ENCODE measurements around the gene ZNF714.
A peak's percentile ranks its signal among the peaks of the same experiment; 100 is the strongest.

The ZNF714 gene

DNA sequence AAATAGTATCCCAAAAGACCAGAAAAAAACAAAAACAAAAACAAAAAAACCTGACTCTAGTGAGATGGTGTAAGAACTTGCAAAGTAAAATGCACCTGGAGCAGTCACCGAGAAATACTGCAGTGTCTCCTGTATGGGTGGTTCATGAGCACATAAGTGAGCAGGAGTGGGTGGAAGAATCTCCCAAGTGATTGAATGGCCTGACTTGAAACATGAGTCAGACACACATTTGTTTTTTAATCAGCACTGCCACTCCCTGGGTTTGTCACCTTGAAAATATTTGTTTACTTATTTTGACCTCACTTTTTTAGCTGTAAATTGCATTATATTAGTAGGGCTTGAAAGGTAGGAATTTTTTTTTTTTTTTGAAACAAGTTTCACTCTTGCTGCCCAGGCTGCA is 61.9 kb downstream of the ZNF714 start:
- no peaks in the 10 kb centered on the region for H3K27me3 Mint-ChIP-seq
- peaks cover 65% of the 10 kb centered on the region for H3K36me3 Mint-ChIP-seq
- DNase-seq = no peak
- H3K27ac Mint-ChIP-seq = peak overlapping the region; percentile 49
- H3K4me1 Mint-ChIP-seq = peaks cover 26% of the 10 kb centered on the region
- peaks cover 29% of the 10 kb centered on the region for H3K9me3 Mint-ChIP-seq
- no peak overlapping the region for H3K4me3 Mint-ChIP-seq
- CTCF ChIA-PET = interaction anchor here (0.9 kb wide), 1 partner anchor 59 kb away, joined by 3 read pairs; no protein-coding TSS in a partner anchor

DNA sequence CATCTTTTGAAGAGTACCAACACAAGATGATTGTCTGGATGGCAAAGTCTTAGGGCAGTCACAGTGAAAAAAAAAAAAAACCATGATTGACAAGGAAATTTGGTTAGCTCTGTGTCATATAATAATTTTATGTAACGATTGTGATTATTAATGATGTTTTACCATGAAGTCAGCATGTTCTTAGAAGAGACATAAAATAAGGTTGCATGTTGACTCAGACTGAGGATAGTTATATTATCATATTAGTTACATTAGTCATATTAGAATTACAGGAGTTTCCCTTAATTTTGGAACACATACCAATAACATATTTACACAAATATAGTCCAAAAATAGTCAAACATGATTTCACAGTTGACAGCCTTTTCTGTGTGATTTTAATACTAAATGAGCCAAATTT is 65.5 kb downstream of the ZNF714 start:
- Mint-ChIP-seq H3K27ac (no peak overlapping the region), H3K4me1 (peaks cover 17% of the 10 kb centered on the region), H3K4me3 (no peak overlapping the region), H3K27me3 (no peaks in the 10 kb centered on the region), H3K36me3 (peaks cover 92% of the 10 kb centered on the region), H3K9me3 (peaks cover 37% of the 10 kb centered on the region)
- DNase-seq = no peak
- CTCF ChIA-PET = no interaction called here

DNA sequence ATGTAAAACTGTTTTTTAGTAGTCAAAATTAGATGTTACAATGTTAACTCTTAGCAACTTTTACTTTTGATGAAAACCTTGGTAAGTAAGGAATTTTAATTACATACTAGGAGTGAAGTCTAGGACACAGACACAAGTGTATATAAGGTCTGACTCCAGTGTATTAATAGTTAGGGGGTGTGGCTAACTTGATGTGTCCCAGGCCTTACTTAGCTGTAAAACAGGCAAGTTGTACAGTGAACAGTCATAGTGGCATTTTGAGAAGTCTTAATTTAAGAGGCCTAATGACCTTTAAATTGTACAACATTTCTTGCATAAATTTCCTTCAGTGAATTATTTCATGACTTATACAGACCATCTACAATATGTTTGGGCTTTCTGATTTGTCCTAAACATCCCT is 66.7 kb downstream of the ZNF714 start:
- H3K4me1 Mint-ChIP-seq = peaks cover 6% of the 10 kb centered on the region

DNA sequence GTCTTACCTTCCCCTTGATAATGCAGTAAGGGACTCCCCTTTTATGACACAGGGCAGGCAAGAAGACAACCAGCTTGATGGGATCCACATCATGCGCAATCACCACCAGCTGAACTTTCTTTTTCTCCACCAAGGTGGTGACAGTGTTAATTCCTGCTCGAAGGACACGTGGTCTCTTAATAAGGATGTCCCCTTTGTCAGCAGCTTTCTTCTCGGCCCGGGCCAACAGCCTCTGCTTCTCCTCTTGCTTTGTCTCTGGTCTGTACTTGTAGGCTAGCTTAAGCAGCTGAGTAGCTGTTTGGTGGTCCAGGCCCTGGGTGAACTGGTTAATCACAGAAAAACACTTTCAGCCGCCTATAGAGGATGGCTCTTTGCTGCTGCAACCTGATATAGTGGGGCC is 67.9 kb downstream of the ZNF714 start:
- Mint-ChIP-seq H3K4me1 (no peaks in the 10 kb centered on the region), H3K27me3 (no peaks in the 10 kb centered on the region), H3K4me3 (no peak overlapping the region), H3K36me3 (peaks cover 93% of the 10 kb centered on the region), H3K9me3 (peaks cover 38% of the 10 kb centered on the region), H3K27ac (no peak overlapping the region)
- DNase-seq = no peak
- CTCF ChIA-PET = no interaction called here

More for the DNA sequence above, 66.7 kb downstream of the ZNF714 start:
- Mint-ChIP-seq H3K27me3 (no peaks in the 10 kb centered on the region), H3K9me3 (peaks cover 39% of the 10 kb centered on the region), H3K36me3 (peaks cover 96% of the 10 kb centered on the region), H3K27ac (no peak overlapping the region), H3K4me3 (no peak overlapping the region)
- no peak for DNase-seq
- CTCF ChIA-PET = no interaction called here

DNA sequence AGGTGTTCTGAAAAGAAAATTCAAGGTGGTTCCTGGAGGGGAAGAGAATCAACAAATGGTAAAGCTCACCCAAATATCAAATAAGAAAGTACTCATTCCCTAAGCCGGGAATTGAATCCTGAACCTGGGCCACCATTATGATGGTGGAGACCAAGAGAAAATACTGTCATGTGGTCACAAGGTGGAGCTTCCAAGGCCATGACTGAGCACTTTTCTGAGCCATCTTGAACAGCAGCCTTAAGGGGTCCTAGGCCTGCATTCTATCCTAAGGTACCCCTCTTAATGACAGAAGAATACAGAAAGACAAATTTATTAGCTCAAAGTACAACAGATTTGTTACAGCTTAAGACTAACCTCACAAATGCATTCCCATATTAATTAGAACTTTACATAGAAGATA is 69.5 kb downstream of the ZNF714 start:
- peaks cover 45% of the 10 kb centered on the region for H3K9me3 Mint-ChIP-seq
- no peak overlapping the region for H3K27ac Mint-ChIP-seq
- H3K36me3 Mint-ChIP-seq = peaks cover 90% of the 10 kb centered on the region
- H3K4me1 Mint-ChIP-seq = no peaks in the 10 kb centered on the region
- CTCF ChIA-PET = no interaction called here
- DNase-seq = no peak
- H3K4me3 Mint-ChIP-seq = no peak overlapping the region
- H3K27me3 Mint-ChIP-seq = no peaks in the 10 kb centered on the region

DNA sequence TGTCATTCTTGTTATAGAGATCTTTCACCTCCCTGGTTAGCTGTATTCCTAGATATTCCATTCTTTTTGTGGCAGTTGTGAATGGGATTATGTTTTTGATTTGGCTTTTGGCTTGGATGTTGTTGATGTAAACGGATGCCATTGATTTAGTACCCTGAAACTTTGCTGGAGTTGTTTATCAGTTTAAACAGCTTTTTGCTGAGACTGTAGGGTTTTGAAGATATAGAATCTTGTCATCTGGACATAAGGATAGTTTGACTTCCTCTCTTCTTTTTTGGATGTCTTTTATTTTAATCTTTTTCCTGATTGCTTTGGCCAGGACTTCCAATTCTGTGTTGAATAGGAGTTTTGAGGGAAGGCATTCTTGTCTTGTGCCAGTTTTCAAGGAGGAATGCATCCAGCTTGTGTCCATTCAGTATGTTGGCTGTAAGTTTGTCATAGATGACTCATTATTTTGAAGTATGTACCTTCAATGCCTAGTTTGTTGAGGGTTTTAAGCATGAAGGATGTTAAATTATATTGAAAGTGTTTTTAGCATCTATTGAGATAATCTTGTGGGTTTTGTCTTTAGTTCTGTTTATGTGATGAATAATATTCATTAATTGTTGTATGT is 76.6 kb downstream of the ZNF714 start:
- H3K9me3 Mint-ChIP-seq = peaks cover 35% of the 10 kb centered on the region
- DNase-seq = no peak
- H3K4me3 Mint-ChIP-seq = no peak overlapping the region
- H3K27ac Mint-ChIP-seq = no peak overlapping the region
- CTCF ChIA-PET = no interaction called here
- H3K4me1 Mint-ChIP-seq = peaks cover 2% of the 10 kb centered on the region
- peaks cover 75% of the 10 kb centered on the region for H3K36me3 Mint-ChIP-seq
- H3K27me3 Mint-ChIP-seq = no peaks in the 10 kb centered on the region

DNA sequence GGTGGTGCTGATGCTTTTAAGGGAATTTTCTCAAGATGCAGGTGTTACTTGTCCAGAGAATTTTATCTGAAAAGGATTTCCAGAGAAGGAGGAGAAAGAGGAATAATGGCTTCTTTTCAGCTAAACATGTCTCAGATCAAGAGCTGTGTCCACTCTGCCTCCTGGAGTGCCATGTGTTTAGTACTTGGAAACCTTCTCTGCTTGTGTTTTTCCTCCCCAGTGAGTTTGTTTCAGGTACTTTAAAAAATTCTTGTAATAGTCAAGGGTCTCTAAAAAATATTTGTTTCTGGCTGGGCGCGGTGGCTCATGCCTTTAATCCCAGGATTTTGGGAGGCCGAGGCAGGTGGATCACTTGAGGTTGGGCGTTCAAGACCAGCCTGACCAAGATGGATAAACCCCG is 82.5 kb downstream of the ZNF714 start:
- H3K4me1 Mint-ChIP-seq = no peaks in the 10 kb centered on the region

DNA sequence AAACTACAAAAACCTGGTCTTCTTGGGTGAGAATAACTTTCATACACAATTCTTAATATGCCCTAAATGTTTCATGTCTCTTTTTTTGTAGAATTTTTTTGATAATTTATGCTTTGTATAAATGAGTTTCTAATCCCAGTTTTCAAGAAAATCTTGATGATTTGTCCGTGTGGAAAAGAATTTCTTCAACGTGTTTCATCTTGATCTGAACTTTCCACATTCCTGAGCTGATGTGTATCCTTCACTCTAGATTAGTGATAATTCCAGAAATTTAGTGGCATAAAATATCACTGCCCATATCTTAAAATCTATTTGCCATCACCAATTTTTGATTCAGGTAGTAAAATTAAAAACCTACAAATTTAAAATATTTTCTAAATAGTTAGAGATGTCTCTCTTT is 84.4 kb downstream of the ZNF714 start:
- peaks cover 6% of the 10 kb centered on the region for H3K9me3 Mint-ChIP-seq
- CTCF ChIA-PET = no interaction called here

More for the DNA sequence above, 82.5 kb downstream of the ZNF714 start:
- no peak for DNase-seq
- Mint-ChIP-seq H3K27me3 (no peaks in the 10 kb centered on the region), H3K36me3 (peaks cover 76% of the 10 kb centered on the region), H3K9me3 (peaks cover 14% of the 10 kb centered on the region), H3K27ac (no peak overlapping the region), H3K4me3 (no peak overlapping the region)
- CTCF ChIA-PET = interaction anchor here (0.6 kb wide), 1 partner anchor 319 kb away, joined by 3 read pairs; no protein-coding TSS in a partner anchor

More for the DNA sequence above, 84.4 kb downstream of the ZNF714 start:
- H3K27me3 Mint-ChIP-seq = no peaks in the 10 kb centered on the region
- peaks cover 75% of the 10 kb centered on the region for H3K36me3 Mint-ChIP-seq
- no peak for DNase-seq
- no peak overlapping the region for H3K4me3 Mint-ChIP-seq
- no peak overlapping the region for H3K27ac Mint-ChIP-seq
- no peaks in the 10 kb centered on the region for H3K4me1 Mint-ChIP-seq

All from activated naive CD4-positive, alpha-beta T cell treated with anti-CD3 and anti-CD28 coated beads, Interleukin-2, amount 10 ng/mL, durations not matched to agents 7 days and 5 days (primary cell).